Upper lobe of left lung (tissue), 6 donors: Measurements from ENCODE around the gene PCDHGA7. TPM values are rescaled to one million over a fixed set of nuclear protein-coding genes. Genes with fewer than 3 reads are reported as not detected.
A peak's percentile ranks its signal among the peaks of the same experiment; 100 is the strongest.
"Not testable (repeated sequence)": the region's sequence is repeated elsewhere in the genome, so short reads cannot be mapped to it uniquely, and the experiment has no call there.

ENCODE experiments used
- ATAC-seq, 2 donors: fragments of 200-7000 bp; cut with Tn5 transposase; one replicate each; pipeline ENCODE4 v1.9.1; 2022; ENCODE audit warnings: mild to moderate bottlenecking in 2 of 2, moderate library complexity in 2 of 2; ENCODE audit not compliant: low FRiP score in 2 of 2
- DNase-seq, 2 donors: peaks; one replicate each; pipeline ENCODE4 v3.0.0-alpha.2; 2019 to 2020
- H3K27ac ChIP-seq, 4 donors: fragments of 200-600 bp; sonication (generic); one replicate each; pipeline ENCODE4 v1.5.1; 2016 to 2019
- H3K27me3 ChIP-seq, 4 donors: fragments of 200-600 bp; sonication (generic); one replicate each; pipeline ENCODE4 v1.5.1; 2017 to 2019
- H3K36me3 ChIP-seq, 4 donors: fragments of 200-600 bp; sonication (generic); one replicate each; pipeline ENCODE4 v1.5.1; 2016 to 2019
- H3K4me1 ChIP-seq, 4 donors: fragments of 200-600 bp; sonication (generic); one replicate each; pipeline ENCODE4 v1.5.1; 2018 to 2019
- H3K4me3 ChIP-seq, 4 donors: fragments of 200-600 bp; sonication (generic); one replicate each; pipeline ENCODE4 v1.5.1; 2017 to 2019; ENCODE audit warnings: mild to moderate bottlenecking in 2 of 4, moderate library complexity in 1 of 4
- H3K9me3 ChIP-seq, 4 donors: fragments of 200-600 bp; sonication (generic); one replicate each; pipeline ENCODE4 v1.5.1; 2018 to 2019
- EP300 ChIP-seq, 4 donors: sonication (generic); formaldehyde crosslinking; IDR thresholded peaks; one replicate each; pipeline ENCODE4 v1.5.1; 2017; ENCODE audit warnings: antibody characterized with exemption in 4 of 4, control low read depth in 2 of 4
- POLR2A ChIP-seq, 4 donors: fragments of 450-650 bp; IDR thresholded peaks; one replicate each; pipeline ENCODE4 v1.5.1; 2016 to 2017; ENCODE audit warnings: antibody characterized with exemption in 4 of 4, mild to moderate bottlenecking in 2 of 4
- POLR2AphosphoS5 ChIP-seq, 2 donors: sonication (generic); formaldehyde crosslinking; IDR thresholded peaks; one replicate each; pipeline ENCODE4 v1.5.1; 2017; ENCODE audit warnings: antibody characterized with exemption in 2 of 2
- WGBS, 2 donors: methylation state at CpG; one replicate each; pipeline ENCODE4 v1.1.5; 2017 to 2018; 5-methylcytosine and 5-hydroxymethylcytosine counted together
- total RNA-seq, 6 donors: library from RNA; depleted of rRNA in 4 of 6; stranded (reverse); fragments of >200 nt in 4 of 6; gene quantifications; one replicate each; pipeline versions ENCODE4 v1.1.0 to v1.2.1, GENCODE V29; 2016 to 2021
- TF ChIP-seq, protein P1 (sequence below), 6 experiments: fragments of 450-650 bp in 4 of 6; fragments of 200-600 bp in 2 of 6; sonication (generic) in 2 of 6; IDR thresholded peaks; one replicate each; pipeline ENCODE4 v1.5.1; 2016 to 2019; ENCODE audit warnings: antibody characterized with exemption in 6 of 6
- donor health status: DM: no; HTN: no; CAD: no; lungs with moderate emphysema.
- donor health status: DM: no; HTN: yes; CAD: no; lungs with severe emphysema.

Gene PCDHGA7
- total RNA-seq, 6 donors from 2014 or later, result 1.2 to 13.6 (median 2.7) TPM

GRCh38 chr5:141343242-141343952 is 39.1 kb upstream of the PCDHGA7 start, which contains the start of gene PCDHGA3:
TSS of gene PCDHGA3 (plus strand) at chr5:141343829. CDS start at chr5:141344034, 205 bp downstream.
- 25 to 31% methylated on average over 9 of the region's 9 CpGs for WGBS, 2 donors

GRCh38 chr5:141343953-141344463 is 38.5 kb upstream of the PCDHGA7 start:
- WGBS, 2 donors, result 24 to 30% methylated on average over 31 of the region's 31 CpGs
- DNase-seq, result peak in 1 of 2 donors; percentile 65
- no peak for ATAC-seq
- no peak for TF ChIP-seq POLR2AphosphoS5 (IDR thresholded peaks at IDR 0.05)
- TF ChIP-seq EP300 (IDR thresholded peaks at IDR 0.05), result no peak
- TF ChIP-seq, protein P1, sequence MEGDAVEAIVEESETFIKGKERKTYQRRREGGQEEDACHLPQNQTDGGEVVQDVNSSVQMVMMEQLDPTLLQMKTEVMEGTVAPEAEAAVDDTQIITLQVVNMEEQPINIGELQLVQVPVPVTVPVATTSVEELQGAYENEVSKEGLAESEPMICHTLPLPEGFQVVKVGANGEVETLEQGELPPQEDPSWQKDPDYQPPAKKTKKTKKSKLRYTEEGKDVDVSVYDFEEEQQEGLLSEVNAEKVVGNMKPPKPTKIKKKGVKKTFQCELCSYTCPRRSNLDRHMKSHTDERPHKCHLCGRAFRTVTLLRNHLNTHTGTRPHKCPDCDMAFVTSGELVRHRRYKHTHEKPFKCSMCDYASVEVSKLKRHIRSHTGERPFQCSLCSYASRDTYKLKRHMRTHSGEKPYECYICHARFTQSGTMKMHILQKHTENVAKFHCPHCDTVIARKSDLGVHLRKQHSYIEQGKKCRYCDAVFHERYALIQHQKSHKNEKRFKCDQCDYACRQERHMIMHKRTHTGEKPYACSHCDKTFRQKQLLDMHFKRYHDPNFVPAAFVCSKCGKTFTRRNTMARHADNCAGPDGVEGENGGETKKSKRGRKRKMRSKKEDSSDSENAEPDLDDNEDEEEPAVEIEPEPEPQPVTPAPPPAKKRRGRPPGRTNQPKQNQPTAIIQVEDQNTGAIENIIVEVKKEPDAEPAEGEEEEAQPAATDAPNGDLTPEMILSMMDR (IDR thresholded peaks at IDR 0.05), result no peak
- TF ChIP-seq POLR2A (IDR thresholded peaks at IDR 0.05), result no peak
- peaks cover 21 to 78% (median 46%) of the 10 kb centered on the region in 4 donors for H3K9me3 ChIP-seq
- no peak overlapping the region for H3K27ac ChIP-seq
- no peaks in the 10 kb centered on the region for H3K27me3 ChIP-seq
- H3K36me3 ChIP-seq, result no peaks in the 10 kb centered on the region
- H3K4me1 ChIP-seq, result no peaks in the 10 kb centered on the region
- peak overlapping the region in 2 of 4 donors; percentile 5 to 19 for H3K4me3 ChIP-seq

More at GRCh38 chr5:141343242-141343952, 39.1 kb upstream of the PCDHGA7 start, which contains the start of gene PCDHGA3:
- H3K9me3 ChIP-seq, result peaks cover 27 to 84% (median 52%) of the 10 kb centered on the region in 4 donors
- no peak for ATAC-seq
- TF ChIP-seq POLR2A (IDR thresholded peaks at IDR 0.05) (no peak), EP300 (IDR thresholded peaks at IDR 0.05) (no peak), POLR2AphosphoS5 (IDR thresholded peaks at IDR 0.05) (no peak)
- TF ChIP-seq, protein P1 (IDR thresholded peaks at IDR 0.05), result peak in 1 of 6 experiments; percentile 12
- no peaks in the 10 kb centered on the region for H3K27me3 ChIP-seq
- H3K36me3 ChIP-seq, result no peaks in the 10 kb centered on the region
- peak within 1 kb of the TSS in 2 of 4 donors; percentile 5 to 19 for H3K4me3 ChIP-seq
- no peak within 1 kb of the TSS for H3K27ac ChIP-seq
- no peaks in the 10 kb centered on the region for H3K4me1 ChIP-seq
- DNase-seq, result no peak

- Histone ChIP-seq H3K9me3 (peaks cover 21 to 73% (median 39%) of the 10 kb centered on the region in 4 donors), H3K27ac (no peak overlapping the region), H3K36me3 (no peaks in the 10 kb centered on the region), H3K4me1 (peaks cover 0 to 3% (median 0%) of the 10 kb centered on the region in 4 donors), H3K4me3 (no peak overlapping the region), H3K27me3 (no peaks in the 10 kb centered on the region)
- 34 to 45% methylated on average over 13 to 20 of the region's 20 CpGs for WGBS, 2 donors
- no peak for DNase-seq
- ATAC-seq, result no peak
- TF ChIP-seq EP300 (IDR thresholded peaks at IDR 0.05), result no peak
- no peak for TF ChIP-seq POLR2AphosphoS5 (IDR thresholded peaks at IDR 0.05)
- TF ChIP-seq, protein P1 (IDR thresholded peaks at IDR 0.05), result no peak
- no peak for TF ChIP-seq POLR2A (IDR thresholded peaks at IDR 0.05)
Measured at GRCh38 chr5:141345327-141345726, 37.2 kb upstream of the PCDHGA7 start.

GRCh38 chr5:141346017-141346416 is 36.5 kb upstream of the PCDHGA7 start:
- peaks cover 19 to 73% (median 41%) of the 10 kb centered on the region in 4 donors for H3K9me3 ChIP-seq
- H3K4me3 ChIP-seq, H3K27me3 ChIP-seq, ATAC-seq, H3K4me1 ChIP-seq, H3K27ac ChIP-seq, H3K36me3 ChIP-seq: not testable (repeated sequence)
- 49 to 58% methylated on average over 8 of the region's 35 CpGs for WGBS, 2 donors
- peak in 1 of 2 donors; percentile 62 for DNase-seq

- Histone ChIP-seq H3K4me1 (peaks cover 0 to 3% (median 0%) of the 10 kb centered on the region in 4 donors), H3K4me3 (peak within 1 kb of the TSS in 2 of 4 donors; percentile 15 to 19), H3K27ac (no peak within 1 kb of the TSS), H3K27me3 (no peaks in the 10 kb centered on the region), H3K36me3 (no peaks in the 10 kb centered on the region), H3K9me3 (peaks cover 20 to 72% (median 46%) of the 10 kb centered on the region in 4 donors)
- DNase-seq (no peak), ATAC-seq (no peak)
- 23 to 27% methylated on average over 29 of the region's 29 CpGs for WGBS, 2 donors
- TF ChIP-seq, protein P1 (IDR thresholded peaks at IDR 0.05), result peak in 2 of 6 experiments; percentile 17 to 24
- TF ChIP-seq EP300 (IDR thresholded peaks at IDR 0.05), result no peak
Measured at GRCh38 chr5:141349917-141350619, 32.5 kb upstream of the PCDHGA7 start, which contains the start of gene PCDHGB1. TSS of gene PCDHGB1 (plus strand) at chr5:141350099. CDS start at chr5:141350261, 162 bp downstream.
